Upper lobe of left lung (tissue), 4 donors: ENCODE measurements around the gene RYR1.

ENCODE experiments used
- CTCF ChIP-seq, 6 experiments: fragments of 450-650 bp in 4 of 6; fragments of 200-600 bp in 2 of 6; sonication (generic) in 2 of 6; IDR thresholded peaks; one replicate each; pipeline ENCODE4 v1.5.1; 2016 to 2019; ENCODE audit warnings: antibody characterized with exemption in 6 of 6
- EP300 ChIP-seq, 4 donors: sonication (generic); formaldehyde crosslinking; IDR thresholded peaks; one replicate each; pipeline ENCODE4 v1.5.1; 2017; ENCODE audit warnings: antibody characterized with exemption in 4 of 4, control low read depth in 2 of 4
- POLR2AphosphoS5 ChIP-seq, 2 donors: sonication (generic); formaldehyde crosslinking; IDR thresholded peaks; one replicate each; pipeline ENCODE4 v1.5.1; 2017; ENCODE audit warnings: antibody characterized with exemption in 2 of 2

GRCh38 chr19:38425222-38425809 lies 8.2 kb upstream of the RYR1 start:
- TF ChIP-seq CTCF (IDR thresholded peaks at IDR 0.05) (no peak), EP300 (IDR thresholded peaks at IDR 0.05) (no peak), POLR2AphosphoS5 (IDR thresholded peaks at IDR 0.05) (no peak)
